GM19239 (cell line): ENCODE measurements around the gene CAMK2N1.
A peak's percentile ranks its signal among the peaks of the same experiment; 100 is the strongest.
"Not testable (repeated sequence)": the region's sequence is repeated elsewhere in the genome, so short reads cannot be mapped to it uniquely, and the experiment has no call there.

Experiments
- DNase-seq: peaks from one replicate; pipeline ENCODE4 v3.0.0; 2011; ENCODE audit warnings: low spot score; ENCODE audit not compliant: insufficient read length
- FAIRE-seq: peaks from 2 replicates; lab custom pipeline; 2011; peaks lifted over from hg19 to GRCh38; lab: Jason Lieb, UNC

Gene CAMK2N1

GRCh38 chr1:20497506-20497905, 11.5 kb upstream of the CAMK2N1 start:
- DNase-seq (no peak), FAIRE-seq (no peak)

DNA sequence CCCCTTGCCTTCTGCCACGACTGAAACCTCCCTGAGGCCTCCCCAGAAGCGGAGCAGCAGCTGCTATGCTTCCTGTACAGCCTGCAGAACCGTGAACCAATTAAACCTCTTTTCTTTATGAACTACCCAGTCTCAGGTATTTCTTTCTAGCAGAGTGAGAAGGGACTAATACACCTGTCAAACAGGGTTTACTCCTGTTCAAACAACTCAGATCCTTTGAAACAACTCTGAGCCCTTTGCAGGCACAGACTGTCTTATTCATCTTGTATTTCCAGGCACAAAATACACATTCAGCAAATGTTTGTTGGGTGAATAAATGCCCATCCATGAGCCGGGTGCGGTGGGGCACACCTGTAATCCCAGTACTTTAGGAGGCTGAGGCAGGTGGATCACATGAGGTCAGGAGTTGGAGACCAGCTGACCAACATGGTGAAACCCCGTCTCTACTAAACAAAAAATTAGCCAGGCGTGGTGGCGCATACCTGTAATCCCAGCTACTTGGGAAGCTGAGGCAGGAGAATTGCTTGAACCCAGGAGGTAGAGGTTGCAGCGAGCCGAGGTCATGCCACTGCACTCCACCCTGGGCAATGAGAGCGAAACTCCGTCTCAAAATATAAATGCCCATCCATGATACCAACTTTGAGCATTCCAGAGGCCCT, 10.8 kb upstream of the CAMK2N1 start:
- not testable (repeated sequence) for FAIRE-seq, DNase-seq

DNA sequence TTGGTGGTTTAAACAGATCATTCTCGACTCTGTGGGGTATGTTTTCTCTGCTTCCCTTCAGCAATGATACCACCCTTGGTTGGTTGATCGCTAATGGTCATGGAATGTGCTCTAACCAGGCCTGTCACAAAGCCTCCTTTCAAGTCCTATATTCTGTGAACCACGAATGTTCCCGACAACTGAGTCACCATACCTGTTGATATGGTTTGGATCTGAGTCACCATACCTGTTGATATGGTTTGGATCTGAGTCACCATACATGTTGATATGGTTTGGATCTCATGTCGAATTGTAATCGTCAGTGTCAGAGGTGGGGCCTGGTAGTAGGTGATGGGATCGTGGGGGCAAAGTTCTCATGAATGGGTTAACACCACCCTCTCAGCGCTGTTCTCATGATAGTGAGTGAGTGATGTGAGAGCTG, 10.2 kb upstream of the CAMK2N1 start:
- no peak for FAIRE-seq

DNA sequence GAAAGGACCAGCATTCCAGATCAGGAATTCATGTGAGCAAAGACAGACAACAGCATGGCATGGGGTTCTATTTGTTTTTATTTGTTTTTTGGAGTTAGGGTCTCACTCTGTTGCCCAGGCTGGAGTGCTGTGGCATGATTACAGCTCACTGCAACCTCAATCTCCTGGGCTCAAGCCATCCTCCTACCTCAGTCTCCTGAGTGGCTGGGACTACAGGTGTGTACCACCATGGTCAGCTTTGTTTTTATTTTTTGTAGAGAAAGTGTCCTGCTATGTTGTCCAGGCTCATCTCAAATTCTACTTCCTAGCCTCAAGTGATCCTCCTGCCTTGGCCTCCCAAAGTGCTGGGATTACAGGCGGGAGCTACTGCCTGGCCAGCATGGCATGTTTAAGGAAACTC, 9.7 kb upstream of the CAMK2N1 start:
- DNase-seq = no peak
- FAIRE-seq = no peak

More for the DNA sequence above, 10.2 kb upstream of the CAMK2N1 start:
- DNase-seq = no peak

DNA sequence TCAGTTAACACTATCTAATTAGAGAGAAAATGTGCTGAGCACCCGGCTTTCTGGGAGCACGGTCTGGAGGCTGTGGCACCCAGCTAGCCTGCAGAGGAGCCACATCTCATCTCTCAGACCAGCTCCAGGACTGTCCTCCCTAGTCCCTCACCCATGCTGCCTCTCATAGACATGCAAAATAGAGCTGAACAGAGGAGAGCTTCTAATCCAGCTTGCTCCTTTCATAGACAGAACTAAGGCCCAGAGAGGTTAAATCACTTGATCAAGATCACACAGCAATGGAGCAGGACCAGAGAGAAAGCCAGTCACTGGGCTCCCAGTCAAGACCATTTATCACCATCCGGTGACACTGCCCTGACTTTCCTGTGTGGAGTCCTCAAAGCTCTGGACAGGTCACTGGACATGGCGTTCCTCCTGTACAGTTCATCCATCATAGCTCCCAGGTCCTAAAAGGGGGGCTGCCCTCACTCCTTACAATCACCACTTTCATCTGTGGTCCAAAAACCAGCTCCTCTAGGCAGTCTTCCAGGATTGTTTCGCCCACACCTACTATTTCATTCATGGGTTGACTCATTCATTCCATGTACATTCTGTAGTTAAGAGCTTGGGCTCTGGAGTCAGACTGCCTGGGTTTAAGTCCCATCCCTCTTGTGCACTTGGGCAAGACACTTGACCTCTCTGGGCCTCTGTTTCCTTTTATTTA, 8.8 kb upstream of the CAMK2N1 start:
- FAIRE-seq (no peak), DNase-seq (no peak)

- FAIRE-seq = peak; percentile 95
These were observed 8.0 kb upstream of the CAMK2N1 start for GRCh38 chr1:20493839-20494608.

GRCh38 chr1:20493309-20493708, 7.3 kb upstream of the CAMK2N1 start:
- no peak for FAIRE-seq
- DNase-seq = no peak

More at GRCh38 chr1:20493839-20494608, 8.0 kb upstream of the CAMK2N1 start:
- DNase-seq = peak; percentile 79

- FAIRE-seq = no peak
- DNase-seq = no peak
These were observed 6.7 kb upstream of the CAMK2N1 start for GRCh38 chr1:20492751-20493150.

GRCh38 chr1:20491866-20492265, 5.9 kb upstream of the CAMK2N1 start:
- FAIRE-seq (no peak), DNase-seq (no peak)

DNA sequence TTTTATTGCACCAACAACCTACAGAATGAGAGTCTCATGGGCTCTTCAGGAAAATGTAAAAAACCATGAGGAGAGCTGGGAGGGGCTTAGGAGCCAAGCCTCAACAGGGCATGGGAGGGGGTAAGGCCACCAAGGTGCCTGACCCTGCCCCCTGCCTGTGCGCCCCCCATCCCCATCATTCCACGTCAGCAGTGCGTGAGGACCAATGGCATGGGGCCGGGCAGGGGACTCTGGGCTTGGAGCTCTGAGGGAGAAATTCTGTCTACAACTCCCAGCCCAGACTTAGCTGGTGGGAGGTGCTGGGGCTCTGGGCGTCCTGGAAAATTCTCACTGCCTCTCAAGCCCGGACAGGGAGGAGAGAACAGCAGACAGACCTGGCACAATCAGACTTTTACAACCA, 5.2 kb upstream of the CAMK2N1 start:
- no peak for DNase-seq

DNA sequence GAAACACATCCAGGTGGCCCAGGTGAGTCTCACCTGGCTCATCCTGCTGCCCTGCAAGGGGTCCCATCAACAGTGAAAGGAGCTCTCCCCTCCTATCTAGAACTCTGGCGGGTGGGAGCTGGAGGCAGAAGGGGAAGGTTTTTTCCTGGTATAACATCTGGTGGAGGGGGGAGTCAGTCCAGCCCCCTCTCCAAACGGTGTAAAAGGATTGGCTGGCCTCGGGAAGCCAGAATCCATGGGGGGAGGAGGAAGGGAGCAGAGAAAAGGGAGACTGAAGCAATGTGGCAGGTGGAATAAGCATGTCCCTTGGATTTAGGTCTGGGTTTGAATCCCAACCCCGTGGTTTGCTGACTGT, 1.2 kb upstream of the CAMK2N1 start:
- DNase-seq (no peak), FAIRE-seq (no peak)

More for the DNA sequence above, 5.2 kb upstream of the CAMK2N1 start:
- FAIRE-seq = no peak

GRCh38 chr1:20486457-20487235, 636 bp upstream of the CAMK2N1 start:
- FAIRE-seq = no peak
- DNase-seq = no peak

GRCh38 chr1:20484519-20485462, 1.2 kb downstream of the CAMK2N1 start:
- peak; percentile 17 for DNase-seq
- no peak for FAIRE-seq

GRCh38 chr1:20483833-20484518, 2.0 kb downstream of the CAMK2N1 start:
- FAIRE-seq (no peak), DNase-seq (peak; percentile 23)

DNA sequence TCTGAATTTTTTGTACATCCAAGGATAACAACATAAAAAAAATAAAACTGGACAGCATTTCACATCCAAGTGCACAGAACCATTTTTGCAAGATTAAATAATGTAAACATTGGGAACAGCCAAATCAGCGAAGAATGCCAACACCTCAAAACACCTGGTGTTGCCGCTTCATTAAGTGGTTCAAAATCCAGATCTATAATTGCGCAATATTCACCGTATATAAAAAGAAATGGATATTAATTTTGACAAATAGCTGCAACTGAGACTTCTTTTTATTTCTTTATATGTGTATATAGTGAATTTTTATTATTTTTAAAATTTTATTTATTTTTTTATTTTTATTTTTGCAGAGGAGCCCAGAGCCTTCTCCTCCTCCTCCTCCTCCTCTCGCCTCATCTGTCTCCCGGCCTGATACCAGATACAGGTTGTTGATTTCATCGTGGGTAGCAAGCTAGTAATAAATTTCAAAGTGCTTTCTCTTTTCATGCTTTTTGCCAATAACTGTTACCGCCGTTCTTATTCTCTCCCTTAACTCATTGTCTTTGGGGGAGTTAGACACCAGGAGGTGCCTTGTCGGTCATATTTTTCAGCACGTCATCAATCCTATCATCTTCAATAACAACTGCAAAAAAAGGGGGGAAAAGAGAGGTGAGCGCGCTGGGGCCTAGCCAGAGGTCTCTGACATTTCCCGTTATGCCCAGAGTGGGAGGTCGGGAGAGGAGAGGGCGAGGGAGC, 2.7 kb downstream of the CAMK2N1 start:
- DNase-seq (no peak), FAIRE-seq (no peak)

GRCh38 chr1:20481643-20482498, 4.1 kb downstream of the CAMK2N1 start:
- DNase-seq (no peak), FAIRE-seq (no peak)

- FAIRE-seq = no peak
These were observed 4.9 kb downstream of the CAMK2N1 start for GRCh38 chr1:20480951-20481617.

More at GRCh38 chr1:20480951-20481617, 4.9 kb downstream of the CAMK2N1 start:
- DNase-seq = no peak
